HG02885 (cell line): ENCODE results near the gene COX5A.

Experiments
- ATAC-seq: cut with Tn5 transposase; IDR thresholded peaks from one replicate; pipeline ENCODE4 v1.9.1; 2021; ENCODE audit warnings: mild to moderate bottlenecking; ENCODE audit not compliant: unreplicated experiment, poor library complexity

Gene COX5A

GRCh38 chr15:74937590-74938371 is at the start of gene COX5A:
TSS of gene COX5A (minus strand) at chr15:74938073. CDS start at chr15:74938014, 59 bp downstream.
- ATAC-seq, result peak; percentile 89

DNA sequence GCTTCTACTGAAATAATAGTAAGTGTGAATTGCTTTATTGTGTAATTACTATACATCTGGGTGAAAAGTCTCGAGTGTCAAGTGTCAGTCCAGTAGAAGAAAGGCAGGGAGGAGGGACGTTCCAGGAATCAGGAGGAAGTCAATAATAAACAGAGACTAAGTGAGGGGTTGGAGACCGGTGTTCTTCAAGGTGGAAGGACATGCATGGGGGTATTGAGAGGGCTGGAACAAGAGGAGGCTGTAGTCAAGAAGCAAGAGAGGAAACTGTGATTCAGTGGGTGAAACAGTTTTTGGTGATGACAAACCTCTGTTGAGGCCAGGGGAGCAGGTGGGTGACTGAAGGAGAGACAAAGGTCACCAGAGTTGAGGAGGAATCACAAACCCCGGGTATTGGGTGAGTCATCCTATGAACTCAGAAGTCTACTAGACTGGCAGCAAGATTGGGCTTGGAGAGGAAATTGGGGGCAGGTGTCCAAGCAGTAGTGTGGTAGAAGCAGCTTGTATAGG is 45.9 kb upstream of the COX5A start:
- ATAC-seq, result no peak

DNA sequence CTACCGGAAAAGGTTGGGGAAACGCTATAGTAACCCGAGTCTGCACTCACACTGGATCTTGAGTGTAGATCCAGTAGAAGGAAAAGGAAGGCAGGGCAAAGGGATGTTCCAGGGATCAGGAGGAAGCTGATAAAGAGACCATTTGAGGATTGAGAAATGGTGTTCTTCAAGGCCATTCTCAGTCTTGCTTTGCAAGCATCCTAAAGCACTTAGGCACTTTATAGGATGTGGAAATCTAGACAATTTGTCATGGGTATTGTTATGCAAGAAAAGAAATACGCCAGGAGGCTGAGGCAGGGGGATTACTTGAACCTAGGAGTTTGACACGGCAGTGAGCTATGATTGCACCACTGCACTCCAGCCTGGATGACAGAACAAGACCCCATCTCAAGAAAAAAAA is 44.3 kb upstream of the COX5A start:
- no peak for ATAC-seq

GRCh38 chr15:74978503-74978902 is 40.6 kb upstream of the COX5A start:
- ATAC-seq, result no peak

DNA sequence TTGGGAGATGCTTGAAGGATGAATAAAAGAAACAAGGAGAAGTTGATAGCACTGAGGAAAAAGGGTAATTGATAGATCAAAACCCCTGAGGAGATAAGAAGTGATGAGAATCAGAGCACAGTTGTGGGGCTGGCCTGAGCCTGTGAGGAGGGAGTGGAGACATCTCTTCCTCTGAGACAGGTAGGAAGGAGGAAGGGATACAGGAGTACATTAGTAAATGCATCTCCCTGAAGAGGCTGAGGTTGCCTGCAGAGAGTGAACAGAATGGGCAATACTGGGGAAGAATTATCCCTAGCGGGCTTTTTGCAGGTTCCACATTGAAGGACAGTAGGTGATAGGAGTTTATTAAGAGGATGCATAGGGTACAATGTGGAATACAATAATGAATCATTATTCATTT is 40.2 kb upstream of the COX5A start:
- ATAC-seq, result no peak

GRCh38 chr15:74977599-74977998 is 39.7 kb upstream of the COX5A start:
- ATAC-seq, result no peak

DNA sequence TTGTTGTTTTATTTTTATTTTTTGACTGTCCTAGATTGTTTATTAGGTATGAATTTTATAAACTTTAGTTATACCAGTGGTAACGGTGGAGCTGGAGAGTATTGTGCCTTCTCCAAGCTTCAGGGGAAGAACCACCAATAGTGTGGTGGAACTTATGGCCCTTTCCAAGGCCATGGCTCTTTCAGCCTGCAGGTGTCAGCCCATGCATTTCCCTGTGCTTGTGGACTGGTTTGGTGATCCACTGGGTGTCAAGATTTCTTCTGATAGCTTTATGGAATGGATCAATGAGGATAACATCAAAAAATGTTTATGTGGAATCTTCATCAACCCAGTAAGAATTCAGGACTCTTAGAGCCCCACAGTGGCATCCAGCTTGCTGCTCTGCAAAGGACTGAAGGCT is 38.3 kb upstream of the COX5A start:
- ATAC-seq, result no peak

DNA sequence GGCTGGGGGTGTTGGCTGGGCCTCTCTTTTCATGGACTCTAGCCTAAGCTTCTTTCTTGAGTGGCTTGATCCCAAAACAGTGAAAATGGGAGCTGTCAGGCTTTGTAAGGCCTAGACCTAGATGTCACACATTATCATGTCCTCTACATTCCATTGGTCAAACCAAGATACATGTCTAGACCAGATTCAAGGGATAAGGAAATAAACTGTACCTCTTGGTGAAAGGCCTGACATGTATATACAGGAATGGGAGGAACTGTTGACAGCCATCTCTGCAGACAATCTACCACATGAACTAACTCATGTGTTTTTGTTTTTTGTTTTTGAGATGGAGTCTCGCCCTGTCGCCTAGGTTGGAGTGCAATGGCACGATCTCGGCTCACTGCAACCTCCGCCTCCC is 29.8 kb upstream of the COX5A start:
- ATAC-seq, result no peak

GRCh38 chr15:74964794-74965193 is 26.9 kb upstream of the COX5A start:
- ATAC-seq, result no peak

- no peak for ATAC-seq
Observed at GRCh38 chr15:74963213-74963612, 25.3 kb upstream of the COX5A start.

GRCh38 chr15:74962671-74963070 is 24.8 kb upstream of the COX5A start:
- no peak for ATAC-seq

DNA sequence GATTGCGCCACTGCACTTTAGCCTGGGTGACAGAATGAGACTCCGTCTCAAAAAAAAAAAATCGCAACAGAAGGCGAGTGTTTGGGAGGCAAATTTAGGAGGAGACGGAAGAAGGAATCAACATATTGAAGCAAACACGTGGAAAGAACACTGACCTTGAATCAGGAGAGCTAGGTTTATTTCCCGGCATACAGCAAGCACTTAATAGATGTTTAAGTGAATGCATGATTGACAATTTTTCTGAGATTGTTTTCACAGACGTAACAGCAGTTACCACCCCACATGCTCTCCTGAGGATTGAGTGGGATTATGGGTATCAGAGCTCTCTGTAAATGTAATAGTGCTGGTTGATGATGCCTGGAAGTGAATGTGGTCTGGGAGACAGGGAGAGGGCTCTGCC is 24.3 kb upstream of the COX5A start:
- ATAC-seq, result no peak

DNA sequence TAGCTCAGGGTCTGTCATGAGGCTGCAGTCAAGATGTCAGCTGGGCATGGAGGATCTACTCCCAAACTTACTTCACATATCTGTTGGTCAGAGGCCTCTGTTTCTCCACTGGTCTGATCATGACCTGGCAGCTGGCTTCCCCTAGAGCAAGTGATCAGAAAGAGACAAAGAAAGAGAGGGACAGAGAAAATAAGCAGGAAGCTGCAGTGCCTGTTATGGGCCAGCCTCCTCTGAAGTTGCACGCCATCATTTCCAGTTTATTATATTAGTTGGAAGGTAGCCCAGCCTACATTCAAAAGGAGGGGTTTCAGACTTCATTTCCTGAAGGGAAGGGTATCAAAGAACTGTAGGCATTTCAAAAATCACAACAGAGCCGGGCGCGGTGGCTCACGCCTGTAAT is 23.7 kb upstream of the COX5A start:
- no peak for ATAC-seq

GRCh38 chr15:74960995-74961588 is 23.2 kb upstream of the COX5A start:
- ATAC-seq, result no peak

- no peak for ATAC-seq
Observed at GRCh38 chr15:74960286-74960685, 22.4 kb upstream of the COX5A start.

DNA sequence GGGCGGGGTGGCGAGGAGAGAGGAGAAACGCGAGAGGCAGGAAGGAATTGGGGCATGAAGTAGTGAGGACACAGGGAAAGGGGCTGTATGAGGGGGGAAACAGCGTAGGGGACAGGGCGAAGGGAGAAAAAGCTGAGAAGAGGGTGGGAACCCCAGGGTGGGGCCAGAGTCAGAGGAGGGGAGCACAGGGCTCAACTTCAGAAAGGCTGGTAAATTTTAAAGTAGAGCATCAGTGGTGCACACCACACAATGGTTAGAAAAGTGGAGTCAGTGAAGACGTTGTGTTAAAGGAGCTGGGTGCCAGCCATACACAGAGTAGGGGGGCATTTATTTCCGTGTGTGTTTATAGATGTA is 21.7 kb upstream of the COX5A start:
- ATAC-seq, result no peak

- no peak for ATAC-seq
Observed at GRCh38 chr15:74958908-74959585, 21.2 kb upstream of the COX5A start.

- no peak for ATAC-seq
Observed at GRCh38 chr15:74958320-74958907, 20.5 kb upstream of the COX5A start.

- no peak for ATAC-seq
Observed at GRCh38 chr15:74957476-74958035, 19.7 kb upstream of the COX5A start.

DNA sequence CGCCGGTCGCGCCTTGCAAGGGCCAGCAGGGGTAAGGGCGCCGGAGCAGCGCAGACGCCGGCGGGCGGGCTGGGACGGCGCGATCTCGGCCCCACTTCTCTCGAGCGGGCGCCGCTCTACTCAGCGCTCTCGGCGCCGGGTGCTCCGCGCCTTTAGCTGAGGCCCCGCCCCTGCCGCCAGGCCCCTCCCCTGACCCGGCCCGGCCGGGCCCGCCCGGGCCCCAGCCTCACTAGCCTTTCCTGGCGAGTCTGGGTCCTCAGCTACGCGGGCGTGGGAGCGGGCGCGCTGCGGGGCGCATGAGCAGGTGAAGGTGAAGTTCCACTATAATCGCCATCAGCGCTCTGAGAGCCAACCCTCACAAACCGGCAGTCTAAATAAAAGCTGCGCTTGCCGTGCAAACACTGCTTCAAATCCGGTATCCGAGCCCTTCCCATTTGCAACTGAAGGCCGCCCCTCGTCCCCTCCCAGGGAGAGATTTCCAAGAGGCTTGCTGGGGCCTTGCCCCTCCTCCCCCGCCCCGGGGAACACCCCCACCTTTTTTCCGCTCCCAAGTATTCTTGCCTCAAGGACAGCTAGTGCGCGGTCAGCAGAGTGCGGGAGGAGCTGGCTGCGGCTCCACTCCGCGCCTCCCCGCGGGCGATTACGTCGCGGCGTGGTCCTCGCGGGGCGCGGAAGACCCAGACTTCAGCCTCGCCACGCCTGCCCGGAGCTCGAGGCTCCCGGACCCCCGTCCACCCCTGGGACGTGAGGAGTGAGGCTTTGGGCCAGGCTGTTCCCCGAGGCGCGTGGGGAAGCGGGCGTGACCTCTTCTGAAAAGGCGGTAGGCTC is 19.0 kb upstream of the COX5A start, which contains the start of gene RPP25:
Gene RPP25, minus strand, starts transcription at position 125 of the 828 bp plus-strand sequence. CDS start 189 bp downstream, outside the sequence.
- peak; percentile 81 for ATAC-seq
